ENCODE data around the gene CMIP.

CMIP gene

DNA sequence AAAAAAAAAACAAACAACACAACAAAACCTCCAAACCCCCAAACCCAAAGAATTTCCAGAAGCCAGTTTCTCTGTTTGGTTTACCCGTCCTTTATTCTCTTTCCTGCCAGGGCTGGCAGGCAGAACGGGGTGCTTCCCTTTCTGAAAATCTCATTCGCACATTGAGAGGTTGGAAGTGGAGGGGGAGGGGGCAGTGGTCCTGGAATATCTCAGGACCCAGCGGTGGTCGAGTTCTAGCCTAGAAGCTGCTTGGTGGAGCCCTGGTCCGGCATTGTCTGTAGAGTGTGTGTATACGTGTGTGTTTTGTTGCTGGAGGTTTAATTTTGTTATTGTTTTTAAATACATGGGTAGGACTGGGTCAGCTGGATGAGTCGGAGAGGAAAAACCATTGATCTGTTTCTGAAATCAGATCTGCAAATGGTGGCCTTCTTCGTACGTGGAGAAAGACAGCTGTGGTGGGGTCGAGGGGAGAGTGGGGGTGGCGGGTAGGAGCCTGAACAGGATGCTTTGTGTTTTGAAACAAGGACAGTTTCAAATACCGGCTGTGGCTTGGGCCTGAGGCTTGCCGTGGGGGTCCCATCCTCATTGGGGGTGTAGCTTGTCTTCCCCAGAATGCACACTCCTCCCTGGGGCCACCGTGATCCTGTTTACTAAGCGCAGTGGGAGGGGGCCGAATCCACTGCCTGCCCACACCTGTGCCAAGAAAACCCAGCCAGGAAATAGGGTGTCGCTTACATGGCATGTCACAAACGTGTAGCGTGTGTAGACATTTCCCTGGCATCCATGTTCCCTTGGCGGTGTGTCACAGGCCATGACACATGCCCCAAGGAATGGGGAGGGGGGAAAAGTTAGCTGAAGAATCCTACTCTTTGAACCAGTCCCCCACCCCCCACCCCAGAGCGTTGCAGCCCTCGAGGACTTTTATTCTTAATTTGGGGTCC lies 1.6 kb downstream of the CMIP start:
- H3K79me2 ChIP-seq, result peaks cover 9% of the 10 kb centered on the region
- H2AFZ ChIP-seq, result peak overlapping the region; percentile 82
- no peaks in the 10 kb centered on the region for H3K9me3 ChIP-seq (ENCODE audit: control insufficient read depth, low read length)
- H3K4me3 ChIP-seq (ENCODE audit: low read depth, low read length), result peak overlapping the region; percentile 51
- no peaks in the 10 kb centered on the region for H3K4me1 ChIP-seq
- H3K9ac ChIP-seq, result peak overlapping the region; percentile 50
- TF ChIP-seq, protein P1, sequence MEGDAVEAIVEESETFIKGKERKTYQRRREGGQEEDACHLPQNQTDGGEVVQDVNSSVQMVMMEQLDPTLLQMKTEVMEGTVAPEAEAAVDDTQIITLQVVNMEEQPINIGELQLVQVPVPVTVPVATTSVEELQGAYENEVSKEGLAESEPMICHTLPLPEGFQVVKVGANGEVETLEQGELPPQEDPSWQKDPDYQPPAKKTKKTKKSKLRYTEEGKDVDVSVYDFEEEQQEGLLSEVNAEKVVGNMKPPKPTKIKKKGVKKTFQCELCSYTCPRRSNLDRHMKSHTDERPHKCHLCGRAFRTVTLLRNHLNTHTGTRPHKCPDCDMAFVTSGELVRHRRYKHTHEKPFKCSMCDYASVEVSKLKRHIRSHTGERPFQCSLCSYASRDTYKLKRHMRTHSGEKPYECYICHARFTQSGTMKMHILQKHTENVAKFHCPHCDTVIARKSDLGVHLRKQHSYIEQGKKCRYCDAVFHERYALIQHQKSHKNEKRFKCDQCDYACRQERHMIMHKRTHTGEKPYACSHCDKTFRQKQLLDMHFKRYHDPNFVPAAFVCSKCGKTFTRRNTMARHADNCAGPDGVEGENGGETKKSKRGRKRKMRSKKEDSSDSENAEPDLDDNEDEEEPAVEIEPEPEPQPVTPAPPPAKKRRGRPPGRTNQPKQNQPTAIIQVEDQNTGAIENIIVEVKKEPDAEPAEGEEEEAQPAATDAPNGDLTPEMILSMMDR (IDR thresholded peaks at IDR 0.05), result no peak
- H3K36me3 ChIP-seq (ENCODE audit: control insufficient read depth, insufficient read depth, low read length), result no peaks in the 10 kb centered on the region
- peak overlapping the region; percentile 53 for H3K27ac ChIP-seq
- no peaks in the 10 kb centered on the region for H3K27me3 ChIP-seq (ENCODE audit: control insufficient read depth, insufficient read depth, low read length)
- peak overlapping the region; percentile 72 for H3K4me2 ChIP-seq (ENCODE audit: low read length)

DNA sequence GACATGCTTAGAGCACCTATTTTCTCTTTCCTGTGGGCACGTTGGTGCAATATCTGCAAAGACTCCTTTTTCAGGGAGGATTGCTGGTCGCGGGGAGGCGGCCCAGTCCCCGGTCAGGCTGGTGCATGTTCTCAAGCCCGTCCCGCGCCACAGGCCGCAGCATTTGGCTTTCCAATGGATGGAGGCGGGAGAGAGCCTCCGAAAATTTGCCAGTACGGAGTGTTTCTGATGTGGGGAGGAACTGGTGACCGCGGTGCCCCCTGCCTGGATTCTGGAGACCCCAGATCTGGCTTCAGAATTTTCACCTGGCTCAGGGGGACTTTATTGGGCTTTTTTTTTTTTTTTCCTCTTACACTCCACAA lies 2.3 kb downstream of the CMIP start:
- Histone ChIP-seq H3K79me2 (peaks cover 9% of the 10 kb centered on the region), H3K4me3 (ENCODE audit: low read depth, low read length) (peak overlapping the region; percentile 51), H3K27ac (no peak overlapping the region), H3K36me3 (ENCODE audit: control insufficient read depth, insufficient read depth, low read length) (no peaks in the 10 kb centered on the region), H3K9me3 (ENCODE audit: control insufficient read depth, low read length) (no peaks in the 10 kb centered on the region), H3K4me2 (ENCODE audit: low read length) (peak overlapping the region; percentile 72), H3K9ac (no peak overlapping the region), H3K4me1 (no peaks in the 10 kb centered on the region), H3K27me3 (ENCODE audit: control insufficient read depth, insufficient read depth, low read length) (no peaks in the 10 kb centered on the region), H2AFZ (no peak overlapping the region)
- TF ChIP-seq, protein P1 (IDR thresholded peaks at IDR 0.05), result no peak

DNA sequence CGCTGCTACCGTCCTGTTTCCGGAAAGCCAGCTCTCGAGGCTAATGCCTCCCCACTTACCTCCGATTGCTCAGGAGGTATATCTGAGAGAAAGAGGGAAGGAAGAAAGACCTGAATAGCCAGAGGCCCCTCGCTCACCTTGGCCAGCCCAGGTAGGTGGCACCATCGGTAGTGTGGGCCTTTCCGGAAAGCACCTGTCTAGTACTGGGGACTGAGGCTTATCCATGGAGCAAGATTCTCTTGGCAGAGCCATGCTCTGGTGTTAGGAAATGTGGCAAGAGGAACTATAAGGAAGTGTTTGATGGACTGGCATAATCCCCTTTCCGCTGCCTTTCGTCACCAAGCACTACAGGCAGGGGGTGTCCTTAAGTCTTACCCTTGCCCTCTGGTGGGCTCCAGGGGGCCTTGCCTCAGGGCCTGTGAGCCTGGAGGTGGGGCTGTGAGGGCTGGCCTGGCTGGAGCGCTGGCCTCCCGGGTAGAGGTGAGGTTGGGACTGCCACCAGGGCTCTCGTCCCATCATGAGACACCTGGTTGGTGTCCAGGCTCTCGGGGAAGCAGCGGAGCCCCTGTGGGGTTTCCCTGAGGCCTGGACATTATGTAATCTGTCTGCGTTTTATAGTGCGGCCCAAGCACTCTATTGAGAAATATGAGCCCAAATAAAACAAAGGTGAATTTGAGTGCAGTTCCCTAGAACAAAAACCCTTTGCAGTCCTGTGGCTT lies 2.9 kb downstream of the CMIP start:
- Histone ChIP-seq H3K79me2 (peaks cover 9% of the 10 kb centered on the region), H3K4me1 (no peaks in the 10 kb centered on the region), H3K4me2 (ENCODE audit: low read length) (no peak overlapping the region), H3K9ac (no peak overlapping the region), H3K27ac (peak overlapping the region; percentile 2), H3K4me3 (ENCODE audit: low read depth, low read length) (no peak overlapping the region), H3K9me3 (ENCODE audit: control insufficient read depth, low read length) (no peaks in the 10 kb centered on the region), H3K36me3 (ENCODE audit: control insufficient read depth, insufficient read depth, low read length) (no peaks in the 10 kb centered on the region), H2AFZ (no peak overlapping the region), H3K27me3 (ENCODE audit: control insufficient read depth, insufficient read depth, low read length) (no peaks in the 10 kb centered on the region)
- TF ChIP-seq, protein P1 (IDR thresholded peaks at IDR 0.05), result no peak

DNA sequence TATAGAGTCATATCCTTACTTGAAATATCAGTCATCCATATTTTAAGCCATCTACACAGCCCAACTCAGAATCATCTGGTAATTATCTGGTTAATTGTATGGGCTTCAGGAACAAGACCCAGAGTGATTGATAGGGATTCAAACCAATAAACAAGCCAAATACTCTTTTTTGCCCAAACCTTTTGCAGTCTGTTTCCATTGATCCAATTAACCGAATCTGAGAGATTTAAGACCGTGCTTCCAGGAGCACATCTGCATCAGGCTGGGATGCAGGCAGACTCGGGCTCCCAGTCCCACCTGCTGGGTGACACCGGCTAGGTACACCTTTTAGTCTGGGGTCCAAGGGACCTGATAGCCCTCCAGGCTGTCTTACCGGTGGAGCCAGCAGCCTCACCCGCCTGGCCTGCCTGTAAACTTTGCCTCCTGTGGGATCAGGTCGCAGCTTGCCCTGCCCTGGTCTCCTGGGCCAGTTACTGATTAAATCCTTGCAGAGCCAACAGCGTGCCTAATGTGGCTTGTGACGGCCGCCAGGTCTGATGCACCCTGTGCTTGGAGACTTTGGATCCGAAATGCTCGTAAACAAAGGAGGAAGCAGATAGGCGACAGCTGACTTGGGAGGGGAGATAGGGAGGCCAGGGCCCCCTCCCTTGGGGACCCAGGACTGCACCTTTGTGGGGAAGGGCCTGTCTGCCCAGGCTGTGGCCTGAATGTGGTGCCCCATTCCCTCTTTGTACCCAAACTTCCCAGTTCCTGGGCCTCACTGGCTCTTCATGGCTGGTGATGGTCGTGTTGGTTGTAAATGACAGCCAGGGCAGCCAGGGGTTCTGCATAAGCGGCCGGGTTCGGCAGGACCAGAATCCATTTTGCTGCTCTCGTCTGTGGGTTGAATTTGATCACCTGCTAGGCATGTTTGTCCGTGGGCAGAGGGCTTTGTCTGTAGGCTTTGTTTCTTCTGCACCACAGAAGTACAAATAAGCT lies 3.8 kb downstream of the CMIP start:
- no peak overlapping the region for H2AFZ ChIP-seq
- H3K27me3 ChIP-seq (ENCODE audit: control insufficient read depth, insufficient read depth, low read length), result no peaks in the 10 kb centered on the region
- TF ChIP-seq, protein P1 (IDR thresholded peaks at IDR 0.05), result no peak
- H3K27ac ChIP-seq, result no peak overlapping the region
- H3K4me2 ChIP-seq (ENCODE audit: low read length), result no peak overlapping the region
- no peaks in the 10 kb centered on the region for H3K9me3 ChIP-seq (ENCODE audit: control insufficient read depth, low read length)
- H3K36me3 ChIP-seq (ENCODE audit: control insufficient read depth, insufficient read depth, low read length), result no peaks in the 10 kb centered on the region
- no peak overlapping the region for H3K9ac ChIP-seq
- no peaks in the 10 kb centered on the region for H3K4me1 ChIP-seq
- peaks cover 15% of the 10 kb centered on the region for H3K79me2 ChIP-seq
- no peak overlapping the region for H3K4me3 ChIP-seq (ENCODE audit: low read depth, low read length)

All from parathyroid adenoma (tissue), 2 donors.